Neuronal stem cell (in vitro differentiated cells): ENCODE measurements around the gene DBX1.

ENCODE experiments used
- DNase-seq: peaks from one replicate; pipeline ENCODE4 v3.0.0-alpha.2; 2013; ENCODE audit warnings: low spot score
- H2AFZ ChIP-seq: one replicate; pipeline ENCODE4 v1.6.1; 2013; ENCODE audit warnings: mild to moderate bottlenecking, low read length, inconsistent platforms
- H2AK5ac ChIP-seq: 2 replicates; pipeline ENCODE4 v1.6.1; 2013; ENCODE audit warnings: low read depth, mild to moderate bottlenecking, inconsistent platforms, low read length, moderate library complexity, mixed read lengths
- H2BK120ac ChIP-seq: 2 replicates; pipeline ENCODE4 v1.6.1; 2013; ENCODE audit warnings: low read depth, mild to moderate bottlenecking, inconsistent platforms, low read length, moderate library complexity, mixed read lengths
- H2BK12ac ChIP-seq: one replicate; pipeline ENCODE4 v1.6.1; 2013; ENCODE audit warnings: low read length, inconsistent platforms
- H2BK15ac ChIP-seq: 2 replicates; pipeline ENCODE4 v1.6.1; 2013; ENCODE audit warnings: mild to moderate bottlenecking, low read length, inconsistent platforms, mixed read lengths
- H2BK5ac ChIP-seq: one replicate; pipeline ENCODE4 v1.6.1; 2013; ENCODE audit warnings: inconsistent platforms, mild to moderate bottlenecking, low read length, moderate library complexity
- H3K14ac ChIP-seq: one replicate; pipeline ENCODE4 v1.6.1; 2013; ENCODE audit warnings: low read length, inconsistent platforms
- H3K18ac ChIP-seq: 2 replicates; pipeline ENCODE4 v1.6.1; 2013; ENCODE audit warnings: low read length, inconsistent platforms
- H3K23ac ChIP-seq: 2 replicates; pipeline ENCODE4 v1.6.1; 2013; ENCODE audit warnings: low read depth, mild to moderate bottlenecking, mixed read lengths, low read length, inconsistent platforms; ENCODE audit not compliant: poor library complexity
- H3K27ac ChIP-seq: replicated peaks from 3 replicates; pipeline ENCODE4 v1.5.1; 2013; ENCODE audit warnings: low read length, inconsistent platforms
- H3K27me3 ChIP-seq, 3 experiments: 2 replicates each; pipeline ENCODE4 v1.6.1; 2013; ENCODE audit warnings: low read length in 3 of 3, mild to moderate bottlenecking in 2 of 3, inconsistent platforms in 1 of 3, low read depth in 1 of 3, mixed read lengths in 1 of 3, moderate library complexity in 1 of 3; ENCODE audit not compliant: control insufficient read depth in 3 of 3, insufficient read depth in 3 of 3
- H3K36me3 ChIP-seq, 2 donors: replicated peaks in 1 of 2; 2 replicates each; pipeline ENCODE4 v1.6.1; 2013; ENCODE audit warnings: low read length in 2 of 2; ENCODE audit not compliant: control insufficient read depth in 2 of 2, insufficient read depth in 2 of 2
- H3K4ac ChIP-seq: 2 replicates; pipeline ENCODE4 v1.6.1; 2013; ENCODE audit warnings: inconsistent platforms, mild to moderate bottlenecking, low read length, moderate library complexity
- H3K4me1 ChIP-seq, 2 donors: 1 replicate in 1 of 2; 2 replicates in 1 of 2; pipeline ENCODE4 v1.6.1; 2013; ENCODE audit warnings: low read length in 2 of 2, low read depth in 1 of 2; ENCODE audit not compliant: control insufficient read depth in 2 of 2, insufficient read depth in 1 of 2
- H3K4me2 ChIP-seq: one replicate; pipeline ENCODE4 v1.6.1; 2013; ENCODE audit warnings: mild to moderate bottlenecking, low read length, inconsistent platforms; ENCODE audit not compliant: insufficient read depth, poor library complexity, severe bottlenecking
- H3K4me3 ChIP-seq, 2 donors: 2 replicates each; pipeline ENCODE4 v1.5.1; 2013; ENCODE audit warnings: low read length in 2 of 2, mild to moderate bottlenecking in 2 of 2, inconsistent platforms in 1 of 2, moderate library complexity in 1 of 2
- H3K79me1 ChIP-seq: one replicate; pipeline ENCODE4 v1.6.1; 2013; ENCODE audit warnings: low read depth, mild to moderate bottlenecking, inconsistent platforms, low read length, moderate library complexity
- H3K9ac ChIP-seq: one replicate; pipeline ENCODE4 v1.6.1; 2013; ENCODE audit warnings: mild to moderate bottlenecking, low read depth, low read length, inconsistent platforms; ENCODE audit not compliant: poor library complexity
- H3K9me3 ChIP-seq, 2 donors: replicated peaks in 1 of 2; 2 replicates each; pipeline versions ENCODE3 to v1.6.1; 2013; ENCODE audit warnings: low read length in 2 of 2, mild to moderate bottlenecking in 2 of 2, inconsistent platforms in 1 of 2, low read depth in 1 of 2, mixed read lengths in 1 of 2, moderate library complexity in 1 of 2; ENCODE audit not compliant: control insufficient read depth in 2 of 2, insufficient read depth in 1 of 2
- H4K8ac ChIP-seq: one replicate; pipeline ENCODE4 v1.6.1; 2013; ENCODE audit warnings: low read depth, mild to moderate bottlenecking, inconsistent platforms, low read length, moderate library complexity
- H4K91ac ChIP-seq: one replicate; pipeline ENCODE4 v1.6.1; 2013; ENCODE audit warnings: low read length, low read depth, mild to moderate bottlenecking, inconsistent platforms; ENCODE audit not compliant: poor library complexity
- WGBS, 2 donors: extraction: QIAGEN DNeasy Blood & Tissue Kit; methylation state at CpG; one replicate each; pipeline ENCODE4 v1.1.7; 2013; ENCODE audit warnings: missing lambda C conversion rate in 2 of 2, mixed read lengths in 1 of 2; ENCODE audit not compliant: insufficient read length in 2 of 2, insufficient replicate concordance in 1 of 2; ENCODE audit errors: extremely low coverage in 2 of 2; 5-methylcytosine and 5-hydroxymethylcytosine counted together

DBX1 gene

GRCh38 chr11:20127671-20128527, 32.4 kb downstream of the DBX1 start:
- H3K9me3 ChIP-seq, result peaks cover 0 to 3% of the 10 kb centered on the region in 2 donors
- H2BK12ac ChIP-seq, result no peak overlapping the region
- H2BK120ac ChIP-seq, result no peak overlapping the region
- WGBS, 2 donors, result no CpG with 5 or more reads among the region's 16 CpGs
- no peak overlapping the region for H2AK5ac ChIP-seq
- H2BK5ac ChIP-seq, result no peak overlapping the region
- no peak overlapping the region for H4K8ac ChIP-seq
- no peak overlapping the region for H3K27ac ChIP-seq
- peak; percentile 78 for DNase-seq
- no peak overlapping the region for H3K4ac ChIP-seq
- peaks cover 0 to 5% of the 10 kb centered on the region in 2 donors for H3K4me1 ChIP-seq
- H3K27me3 ChIP-seq, result peaks cover 0 to 24% (median 9%) of the 10 kb centered on the region in 3 experiments
- no peak overlapping the region for H4K91ac ChIP-seq
- H3K4me2 ChIP-seq, result no peak overlapping the region
- peak overlapping the region; percentile 35 for H3K23ac ChIP-seq
- H3K14ac ChIP-seq, result no peak overlapping the region
- peak overlapping the region; percentile 11 for H2BK15ac ChIP-seq
- H2AFZ ChIP-seq, result no peak overlapping the region
- H3K4me3 ChIP-seq, result no peak overlapping the region
- no peak overlapping the region for H3K9ac ChIP-seq
- no peaks in the 10 kb centered on the region for H3K36me3 ChIP-seq
- peak overlapping the region; percentile 33 for H3K18ac ChIP-seq
- no peaks in the 10 kb centered on the region for H3K79me1 ChIP-seq

GRCh38 chr11:20126724-20127123, 33.6 kb downstream of the DBX1 start:
- H2BK5ac ChIP-seq, result no peak overlapping the region
- no peaks in the 10 kb centered on the region for H3K36me3 ChIP-seq
- no peak overlapping the region for H2AK5ac ChIP-seq
- no CpG with 5 or more reads among the region's 8 CpGs for WGBS, 2 donors
- H3K4ac ChIP-seq, result no peak overlapping the region
- no peak overlapping the region for H4K91ac ChIP-seq
- H2AFZ ChIP-seq, result no peak overlapping the region
- H3K9me3 ChIP-seq, result peaks cover 0 to 3% of the 10 kb centered on the region in 2 donors
- no peak overlapping the region for H3K18ac ChIP-seq
- H3K14ac ChIP-seq, result no peak overlapping the region
- no peak overlapping the region for H3K4me2 ChIP-seq
- no peak overlapping the region for H2BK120ac ChIP-seq
- no peaks in the 10 kb centered on the region for H3K79me1 ChIP-seq
- no peak overlapping the region for H4K8ac ChIP-seq
- DNase-seq, result no peak
- H2BK15ac ChIP-seq, result no peak overlapping the region
- H3K9ac ChIP-seq, result no peak overlapping the region
- no peak overlapping the region for H2BK12ac ChIP-seq
- H3K27ac ChIP-seq, result no peak overlapping the region
- no peak overlapping the region for H3K4me3 ChIP-seq
- H3K23ac ChIP-seq, result no peak overlapping the region
- H3K4me1 ChIP-seq, result peaks cover 0 to 1% of the 10 kb centered on the region in 2 donors
- H3K27me3 ChIP-seq, result peaks cover 0 to 18% (median 5%) of the 10 kb centered on the region in 3 experiments

DNA sequence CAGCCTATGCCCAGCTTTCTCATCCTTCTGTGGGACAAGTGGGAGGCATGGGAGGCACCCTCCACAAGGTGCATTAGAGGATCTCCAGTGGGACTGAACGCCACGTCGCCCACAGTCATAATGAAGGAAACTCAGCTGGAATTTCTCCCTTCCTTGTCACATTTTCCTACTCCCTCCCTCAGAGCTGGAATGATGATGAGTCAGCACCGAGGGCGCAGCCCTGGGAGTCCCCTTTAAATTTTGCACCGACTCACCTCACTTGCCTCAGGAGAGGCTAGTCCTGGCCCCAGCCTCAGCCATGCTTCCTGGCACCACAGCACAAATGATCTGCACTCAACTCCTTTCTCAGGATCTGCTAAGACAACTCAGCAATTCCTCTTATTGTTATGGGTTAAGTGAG, 34.3 kb downstream of the DBX1 start:
- H2AFZ ChIP-seq, result no peak overlapping the region
- H2BK15ac ChIP-seq, result peak overlapping the region; percentile 18
- no peak overlapping the region for H3K23ac ChIP-seq
- no peak overlapping the region for H2BK12ac ChIP-seq
- no peak overlapping the region for H2AK5ac ChIP-seq
- no CpG with 5 or more reads among the region's 6 CpGs for WGBS, 2 donors
- no peak overlapping the region for H3K4me2 ChIP-seq
- H3K36me3 ChIP-seq, result peaks cover 0 to 2% of the 10 kb centered on the region in 2 donors
- no peak overlapping the region for H4K91ac ChIP-seq
- H3K27me3 ChIP-seq, result peaks cover 0 to 14% (median 0%) of the 10 kb centered on the region in 3 experiments
- no peak for DNase-seq
- H2BK5ac ChIP-seq, result no peak overlapping the region
- H3K18ac ChIP-seq, result no peak overlapping the region
- H3K14ac ChIP-seq, result no peak overlapping the region
- no peak overlapping the region for H3K4ac ChIP-seq
- H2BK120ac ChIP-seq, result no peak overlapping the region
- H3K79me1 ChIP-seq, result no peaks in the 10 kb centered on the region
- H3K9ac ChIP-seq, result no peak overlapping the region
- H4K8ac ChIP-seq, result no peak overlapping the region
- H3K4me3 ChIP-seq, result no peak overlapping the region
- no peak overlapping the region for H3K27ac ChIP-seq
- H3K4me1 ChIP-seq, result no peaks in the 10 kb centered on the region
- peaks cover 0 to 3% of the 10 kb centered on the region in 2 donors for H3K9me3 ChIP-seq

DNA sequence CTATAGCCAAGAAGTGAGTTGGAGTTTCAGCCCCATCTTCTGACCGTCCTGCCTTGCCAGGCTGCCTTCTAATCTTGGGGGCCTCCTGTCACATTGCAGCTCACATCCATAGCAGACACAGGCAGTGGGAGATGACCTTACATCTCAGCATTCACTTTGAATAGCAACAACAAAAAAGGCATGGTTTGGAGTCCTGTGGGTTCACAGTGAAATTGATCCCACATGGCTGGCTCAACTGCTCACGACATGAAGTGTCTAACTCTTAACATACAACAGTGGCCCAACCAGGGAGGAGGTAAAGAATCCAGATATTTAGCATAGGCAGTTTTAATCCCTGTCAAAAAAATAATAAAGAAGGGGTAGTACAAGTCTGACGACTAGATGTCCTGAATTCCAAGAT, 38.1 kb downstream of the DBX1 start:
- no peak overlapping the region for H2BK15ac ChIP-seq
- H2BK12ac ChIP-seq, result no peak overlapping the region
- no peak overlapping the region for H3K4me2 ChIP-seq
- no peak overlapping the region for H3K23ac ChIP-seq
- H2AFZ ChIP-seq, result no peak overlapping the region
- no peak overlapping the region for H4K8ac ChIP-seq
- H3K18ac ChIP-seq, result no peak overlapping the region
- no peak for DNase-seq
- H3K27me3 ChIP-seq, result no peaks in the 10 kb centered on the region
- no peak overlapping the region for H2BK5ac ChIP-seq
- no peak overlapping the region for H2BK120ac ChIP-seq
- no peak overlapping the region for H3K4ac ChIP-seq
- H3K4me3 ChIP-seq, result no peak overlapping the region
- H3K9ac ChIP-seq, result peak overlapping the region; percentile 32
- WGBS, 2 donors, result no CpG with 5 or more reads among the region's 3 CpGs
- no peak overlapping the region for H4K91ac ChIP-seq
- H3K36me3 ChIP-seq, result peaks cover 8 to 39% of the 10 kb centered on the region in 2 donors
- H3K9me3 ChIP-seq, result no peaks in the 10 kb centered on the region
- H3K4me1 ChIP-seq, result no peaks in the 10 kb centered on the region
- H2AK5ac ChIP-seq, result no peak overlapping the region
- H3K27ac ChIP-seq, result no peak overlapping the region
- H3K79me1 ChIP-seq, result no peaks in the 10 kb centered on the region
- no peak overlapping the region for H3K14ac ChIP-seq
